SH-SY5Y (cell line): Measurements from ENCODE around the gene GALR1.

Experiments used
- GATA2 ChIP-seq: IDR thresholded peaks from 2 replicates; pipeline ENCODE4 v1.6.1; 2011; ENCODE audit warnings: mild to moderate bottlenecking, low read depth, low read length
- GATA3 ChIP-seq: IDR thresholded peaks from 2 replicates; pipeline ENCODE4 v1.6.1; 2011; ENCODE audit warnings: low read depth, mild to moderate bottlenecking, low read length, moderate library complexity

DNA sequence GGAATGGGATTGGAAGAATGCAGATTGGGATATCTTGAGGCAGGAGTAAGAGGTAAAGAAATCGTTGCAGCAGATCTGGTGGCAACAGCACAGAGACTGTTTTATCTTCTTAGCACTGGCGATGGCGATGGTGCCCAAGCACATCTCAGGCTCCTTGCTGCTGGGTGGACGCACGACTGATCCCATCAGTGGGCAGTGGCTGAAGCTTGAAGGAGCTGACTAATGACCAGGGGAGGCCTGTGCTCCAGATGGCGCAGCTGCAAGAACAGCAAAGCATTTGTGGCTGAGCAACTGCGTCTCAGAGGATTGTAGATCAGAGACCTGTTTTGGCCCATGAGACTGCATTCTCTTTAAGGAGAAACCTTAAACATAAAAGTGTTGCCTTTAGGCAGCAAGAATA lies 54.6 kb downstream of the GALR1 start:
- TF ChIP-seq GATA2 (no peak), GATA3 (no peak)
